ENCODE measurements around the gene BEND6. TPM values are rescaled to one million over a fixed set of nuclear protein-coding genes. Genes with fewer than 3 reads are reported as not detected.
"Not testable (repeated sequence)": the region's sequence is repeated elsewhere in the genome, so short reads cannot be mapped to it uniquely, and the experiment has no call there.

The BEND6 gene
- total RNA-seq, 4 donors from 2014 or later = 0.98 to 1.8 (median 1.5) TPM; not detected in 1

- not testable (repeated sequence) for TF ChIP-seq CTCF (IDR thresholded peaks at IDR 0.05; ENCODE audit: low read depth)
Observed at GRCh38 chr6:57046332-57047256, 91.7 kb downstream of the BEND6 start, which contains the start of gene KIAA1586. TSS of gene KIAA1586 (plus strand) at chr6:57046693. CDS start at chr6:57046756, 63 bp downstream.

- no peak for TF ChIP-seq CTCF (IDR thresholded peaks at IDR 0.05; ENCODE audit: low read depth)
Observed at GRCh38 chr6:57048577-57048976, 93.7 kb downstream of the BEND6 start.

GRCh38 chr6:57063847-57064246 lies 108.9 kb downstream of the BEND6 start:
- TF ChIP-seq CTCF (IDR thresholded peaks at IDR 0.05; ENCODE audit: low read depth) = no peak

GRCh38 chr6:57064809-57065208 lies 109.9 kb downstream of the BEND6 start:
- TF ChIP-seq CTCF (IDR thresholded peaks at IDR 0.05; ENCODE audit: low read depth) = no peak

GRCh38 chr6:57068061-57068460 lies 113.2 kb downstream of the BEND6 start:
- no peak for TF ChIP-seq CTCF (IDR thresholded peaks at IDR 0.05; ENCODE audit: low read depth)

GRCh38 chr6:57069228-57069627 lies 114.3 kb downstream of the BEND6 start:
- TF ChIP-seq CTCF (IDR thresholded peaks at IDR 0.05; ENCODE audit: low read depth) = no peak

GRCh38 chr6:57069920-57070331 lies 115.0 kb downstream of the BEND6 start:
- no peak for TF ChIP-seq CTCF (IDR thresholded peaks at IDR 0.05; ENCODE audit: low read depth)

All from subcutaneous adipose tissue (tissue), 4 donors.